CD4-positive, CD25-positive, alpha-beta regulatory T cell (primary cell): ENCODE measurements around the gene ZNF831. TPM values are rescaled to one million over a fixed set of nuclear protein-coding genes. Genes with fewer than 3 reads are reported as not detected.

Source experiments
- ATAC-seq, 2 donors: fragments of 150-1000 bp; cut with Tn5 transposase; one replicate each; pipeline ENCODE4 v1.10.0; 2021; ENCODE audit warnings: low read depth in 2 of 2, moderate number of reproducible peaks in 2 of 2, moderate library complexity in 1 of 2
- DNase-seq, 3 donors: peaks; one replicate each; pipeline versions ENCODE4 v3.0.0 to v3.0.0-alpha.2; 2012 to 2022; ENCODE audit warnings: mixed read lengths in 1 of 3
- H3K27ac ChIP-seq: one replicate; pipeline ENCODE4 v1.7.0; 2013; ENCODE audit warnings: mild to moderate bottlenecking, low read length; ENCODE audit not compliant: insufficient read depth, poor library complexity, severe bottlenecking
- H3K27me3 ChIP-seq: one replicate; pipeline ENCODE4 v1.7.0; 2013; ENCODE audit warnings: low read length; ENCODE audit not compliant: control insufficient read depth, insufficient read depth
- H3K36me3 ChIP-seq: one replicate; pipeline ENCODE4 v1.7.0; 2013; ENCODE audit warnings: mild to moderate bottlenecking, low read length, moderate library complexity; ENCODE audit not compliant: control insufficient read depth, insufficient read depth
- H3K4me1 ChIP-seq: 2 replicates; pipeline ENCODE4 v1.7.0; 2013; ENCODE audit warnings: mild to moderate bottlenecking, low read length; ENCODE audit not compliant: insufficient read depth, control insufficient read depth, poor library complexity, severe bottlenecking
- H3K4me3 ChIP-seq: one replicate; pipeline ENCODE4 v1.7.0; 2013; ENCODE audit warnings: low read depth, mild to moderate bottlenecking, low read length, moderate library complexity
- H3K9me3 ChIP-seq, 2 experiments: 1 replicate in 1 of 2; 2 replicates in 1 of 2; pipeline ENCODE4 v1.7.0; 2013; ENCODE audit warnings: low read length in 2 of 2, mild to moderate bottlenecking in 1 of 2, moderate library complexity in 1 of 2; ENCODE audit not compliant: control insufficient read depth in 2 of 2
- H3K27ac Mint-ChIP-seq, 3 donors: one replicate each; pipeline ENCODE4 v1.8.0; 2020 to 2022; ENCODE audit warnings: mild to moderate bottlenecking in 3 of 3, mixed read lengths in 3 of 3, moderate library complexity in 2 of 3
- H3K27me3 Mint-ChIP-seq: one replicate; pipeline ENCODE4 v1.8.0; 2022; ENCODE audit warnings: mild to moderate bottlenecking, mixed read lengths
- H3K36me3 Mint-ChIP-seq: one replicate; pipeline ENCODE4 v1.8.0; 2020; ENCODE audit warnings: mixed read lengths
- H3K4me1 Mint-ChIP-seq, 4 donors: one replicate each; pipeline ENCODE4 v1.8.0; 2020 to 2022; ENCODE audit warnings: mixed read lengths in 4 of 4, mild to moderate bottlenecking in 1 of 4
- H3K4me3 Mint-ChIP-seq, 4 donors: one replicate each; pipeline ENCODE4 v1.8.0; 2020 to 2022; ENCODE audit warnings: mild to moderate bottlenecking in 4 of 4, mixed read lengths in 4 of 4, moderate library complexity in 3 of 4
- H3K9me3 Mint-ChIP-seq, 7 donors: one replicate each; pipeline ENCODE4 v1.8.0; 2020 to 2022; ENCODE audit warnings: mixed read lengths in 7 of 7, mild to moderate bottlenecking in 3 of 7, moderate library complexity in 2 of 7
- polyA plus RNA-seq, 4 donors: library from polyadenylated mRNA; unstranded; fragments of 300-500 nt; fragmentation: Illumina TruSeq; gene quantifications; one replicate each; pipeline ENCODE4 v1.2.3, GENCODE V29; 2021
- total RNA-seq: library from RNA; stranded (reverse); gene quantifications from one replicate; pipeline ENCODE4 v1.2.3, GENCODE V29; 2022

Gene ZNF831
- total and polyA plus RNA-seq, 5 donors from 2014 or later, result 15.9 to 90.3 (median 19.2) TPM

- H3K27ac ChIP-seq, result peak overlapping the region; percentile 58
- no peaks in the 10 kb centered on the region for H3K27me3 ChIP-seq
- H3K4me1 ChIP-seq, result peaks cover 25% of the 10 kb centered on the region
- Mint-ChIP-seq H3K9me3 (peaks cover 0 to 8% (median 2%) of the 10 kb centered on the region in 7 donors), H3K4me3 (peak overlapping the region in 3 of 4 donors; percentile 47 to 61 (median 60)), H3K27me3 (no peaks in the 10 kb centered on the region), H3K36me3 (peaks cover 76% of the 10 kb centered on the region), H3K4me1 (peaks cover 33 to 71% (median 42%) of the 10 kb centered on the region in 4 donors), H3K27ac (peak overlapping the region; percentile 82 to 97 (median 94))
- ATAC-seq, result peak; percentile 73 to 80
- DNase-seq, result peak in 2 of 3 donors; percentile 40 to 60
- peaks cover 64% of the 10 kb centered on the region for H3K36me3 ChIP-seq
- peak overlapping the region; percentile 20 for H3K4me3 ChIP-seq
- H3K9me3 ChIP-seq, result no peaks in the 10 kb centered on the region
These were observed 89.7 kb downstream of the ZNF831 start for GRCh38 chr20:59253325-59253724.

- peaks cover 60% of the 10 kb centered on the region for H3K36me3 ChIP-seq
- ATAC-seq, result peak in 1 of 2 donors; percentile 47
- DNase-seq, result peak in 1 of 3 donors; percentile 14
These were observed 90.2 kb downstream of the ZNF831 start for GRCh38 chr20:59253779-59254319.

GRCh38 chr20:59255256-59255655, 91.6 kb downstream of the ZNF831 start:
- ATAC-seq (no peak), DNase-seq (no peak)
- H3K9me3 Mint-ChIP-seq, result peaks cover 0 to 7% (median 2%) of the 10 kb centered on the region in 7 donors
- no peak overlapping the region for H3K4me3 ChIP-seq
- no peak overlapping the region for H3K27ac ChIP-seq
- H3K27me3 Mint-ChIP-seq, result no peaks in the 10 kb centered on the region
- no peak overlapping the region for H3K4me3 Mint-ChIP-seq
- no peaks in the 10 kb centered on the region for H3K9me3 ChIP-seq
- peaks cover 27% of the 10 kb centered on the region for H3K4me1 ChIP-seq
- H3K36me3 Mint-ChIP-seq, result peaks cover 59% of the 10 kb centered on the region
- H3K36me3 ChIP-seq, result peaks cover 46% of the 10 kb centered on the region
- H3K27me3 ChIP-seq, result no peaks in the 10 kb centered on the region
- peak overlapping the region in 1 of 3 donors; percentile 48 for H3K27ac Mint-ChIP-seq
- H3K4me1 Mint-ChIP-seq, result peaks cover 37 to 72% (median 53%) of the 10 kb centered on the region in 4 donors

More at GRCh38 chr20:59253779-59254319, 90.2 kb downstream of the ZNF831 start:
- H3K27me3 Mint-ChIP-seq, result no peaks in the 10 kb centered on the region
- no peaks in the 10 kb centered on the region for H3K27me3 ChIP-seq
- peaks cover 27% of the 10 kb centered on the region for H3K4me1 ChIP-seq
- peak overlapping the region; percentile 82 to 97 (median 94) for H3K27ac Mint-ChIP-seq
- peaks cover 37 to 73% (median 45%) of the 10 kb centered on the region in 4 donors for H3K4me1 Mint-ChIP-seq
- H3K9me3 ChIP-seq, result no peaks in the 10 kb centered on the region
- peak overlapping the region in 3 of 4 donors; percentile 47 to 61 (median 60) for H3K4me3 Mint-ChIP-seq
- peaks cover 0 to 8% (median 2%) of the 10 kb centered on the region in 7 donors for H3K9me3 Mint-ChIP-seq
- no peak overlapping the region for H3K4me3 ChIP-seq
- H3K36me3 Mint-ChIP-seq, result peaks cover 70% of the 10 kb centered on the region
- peak overlapping the region; percentile 58 for H3K27ac ChIP-seq

GRCh38 chr20:59258221-59258621, 94.6 kb downstream of the ZNF831 start:
- peak; percentile 29 to 49 for ATAC-seq
- peaks cover 30% of the 10 kb centered on the region for H3K36me3 Mint-ChIP-seq
- Histone ChIP-seq H3K36me3 (peaks cover 26% of the 10 kb centered on the region), H3K4me1 (peaks cover 20% of the 10 kb centered on the region), H3K27ac (no peak overlapping the region), H3K9me3 (no peaks in the 10 kb centered on the region), H3K27me3 (no peaks in the 10 kb centered on the region), H3K4me3 (no peak overlapping the region)
- no peaks in the 10 kb centered on the region for H3K9me3 Mint-ChIP-seq
- peak overlapping the region in 2 of 4 donors; percentile 11 to 28 for H3K4me3 Mint-ChIP-seq
- peak in 1 of 3 donors; percentile 62 for DNase-seq
- H3K27ac Mint-ChIP-seq, result peak overlapping the region in 2 of 3 donors; percentile 54 to 71
- H3K27me3 Mint-ChIP-seq, result no peaks in the 10 kb centered on the region
- H3K4me1 Mint-ChIP-seq, result peaks cover 19 to 48% (median 38%) of the 10 kb centered on the region in 4 donors

- peaks cover 2% of the 10 kb centered on the region for H3K27me3 ChIP-seq
These were observed 96.3 kb downstream of the ZNF831 start for GRCh38 chr20:59259946-59260345.

GRCh38 chr20:59265298-59265697, 101.7 kb downstream of the ZNF831 start:
- no peak overlapping the region for H3K27ac ChIP-seq

More at GRCh38 chr20:59259946-59260345, 96.3 kb downstream of the ZNF831 start:
- H3K4me3 ChIP-seq, result no peak overlapping the region
- peaks cover 16% of the 10 kb centered on the region for H3K36me3 Mint-ChIP-seq
- ATAC-seq, result no peak
- no peaks in the 10 kb centered on the region for H3K9me3 Mint-ChIP-seq
- H3K4me1 ChIP-seq, result peaks cover 9% of the 10 kb centered on the region
- no peak overlapping the region for H3K27ac ChIP-seq
- no peak overlapping the region for H3K4me3 Mint-ChIP-seq
- peaks cover 13% of the 10 kb centered on the region for H3K36me3 ChIP-seq
- DNase-seq, result no peak
- H3K27ac Mint-ChIP-seq, result no peak overlapping the region
- peaks cover 12% of the 10 kb centered on the region for H3K27me3 Mint-ChIP-seq
- H3K4me1 Mint-ChIP-seq, result peaks cover 11 to 42% (median 26%) of the 10 kb centered on the region in 4 donors
- no peaks in the 10 kb centered on the region for H3K9me3 ChIP-seq

GRCh38 chr20:59268870-59269269, 105.2 kb downstream of the ZNF831 start:
- ATAC-seq, result no peak

More at GRCh38 chr20:59265298-59265697, 101.7 kb downstream of the ZNF831 start:
- H3K27me3 ChIP-seq, result peaks cover 17% of the 10 kb centered on the region
- Mint-ChIP-seq H3K9me3 (peaks cover 0 to 2% (median 0%) of the 10 kb centered on the region in 7 donors), H3K27me3 (peaks cover 31% of the 10 kb centered on the region), H3K4me1 (peaks cover 0 to 9% (median 1%) of the 10 kb centered on the region in 4 donors), H3K36me3 (no peaks in the 10 kb centered on the region), H3K4me3 (no peak overlapping the region), H3K27ac (peak overlapping the region in 1 of 3 donors; percentile 14)
- no peaks in the 10 kb centered on the region for H3K9me3 ChIP-seq
- DNase-seq (no peak), ATAC-seq (no peak)
- no peak overlapping the region for H3K4me3 ChIP-seq
- no peaks in the 10 kb centered on the region for H3K4me1 ChIP-seq
- H3K36me3 ChIP-seq, result no peaks in the 10 kb centered on the region

More at GRCh38 chr20:59268870-59269269, 105.2 kb downstream of the ZNF831 start:
- no peak for DNase-seq
- H3K27me3 Mint-ChIP-seq, result peaks cover 35% of the 10 kb centered on the region
- H3K9me3 Mint-ChIP-seq, result peaks cover 0 to 2% (median 0%) of the 10 kb centered on the region in 7 donors
- H3K4me1 Mint-ChIP-seq, result peaks cover 0 to 4% (median 1%) of the 10 kb centered on the region in 4 donors
- Histone ChIP-seq H3K4me3 (no peak overlapping the region), H3K9me3 (no peaks in the 10 kb centered on the region), H3K27me3 (peaks cover 17% of the 10 kb centered on the region), H3K4me1 (no peaks in the 10 kb centered on the region), H3K27ac (no peak overlapping the region), H3K36me3 (no peaks in the 10 kb centered on the region)
- H3K36me3 Mint-ChIP-seq, result no peaks in the 10 kb centered on the region
- H3K27ac Mint-ChIP-seq, result no peak overlapping the region
- no peak overlapping the region for H3K4me3 Mint-ChIP-seq
